ENCODE measurements around the gene MAGEA4.
A peak's percentile ranks its signal among the peaks of the same experiment; 100 is the strongest.
"Not testable (repeated sequence)": the region's sequence is repeated elsewhere in the genome, so short reads cannot be mapped to it uniquely, and the experiment has no call there.

The MAGEA4 gene, protein sequence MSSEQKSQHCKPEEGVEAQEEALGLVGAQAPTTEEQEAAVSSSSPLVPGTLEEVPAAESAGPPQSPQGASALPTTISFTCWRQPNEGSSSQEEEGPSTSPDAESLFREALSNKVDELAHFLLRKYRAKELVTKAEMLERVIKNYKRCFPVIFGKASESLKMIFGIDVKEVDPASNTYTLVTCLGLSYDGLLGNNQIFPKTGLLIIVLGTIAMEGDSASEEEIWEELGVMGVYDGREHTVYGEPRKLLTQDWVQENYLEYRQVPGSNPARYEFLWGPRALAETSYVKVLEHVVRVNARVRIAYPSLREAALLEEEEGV

DNA sequence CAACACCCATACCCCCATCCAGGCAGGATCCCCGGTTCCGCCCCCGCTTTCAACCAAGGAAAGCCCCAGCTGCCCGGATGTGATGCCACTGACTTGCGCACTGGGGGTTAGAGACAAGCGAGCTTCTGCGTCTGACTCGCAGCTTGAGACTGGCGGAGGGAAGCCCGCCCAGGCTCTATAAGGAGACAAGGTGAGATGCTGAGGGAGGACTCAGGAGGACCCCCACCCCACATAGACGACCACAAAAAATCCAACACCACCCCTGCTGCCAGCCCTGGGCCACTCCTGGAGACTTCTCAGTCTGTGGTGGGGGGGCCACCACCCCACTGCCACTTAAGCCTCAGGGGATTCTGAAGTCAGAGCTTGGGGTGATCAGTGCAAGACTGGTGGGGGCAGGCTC, at the start of gene MAGEA4:
Gene MAGEA4, plus strand, starts transcription at position 110 of the 400 bp plus-strand sequence. CDS start 10,776 bp downstream, outside the sequence.
- DNase-seq, result peak; percentile 49 to 52

DNA sequence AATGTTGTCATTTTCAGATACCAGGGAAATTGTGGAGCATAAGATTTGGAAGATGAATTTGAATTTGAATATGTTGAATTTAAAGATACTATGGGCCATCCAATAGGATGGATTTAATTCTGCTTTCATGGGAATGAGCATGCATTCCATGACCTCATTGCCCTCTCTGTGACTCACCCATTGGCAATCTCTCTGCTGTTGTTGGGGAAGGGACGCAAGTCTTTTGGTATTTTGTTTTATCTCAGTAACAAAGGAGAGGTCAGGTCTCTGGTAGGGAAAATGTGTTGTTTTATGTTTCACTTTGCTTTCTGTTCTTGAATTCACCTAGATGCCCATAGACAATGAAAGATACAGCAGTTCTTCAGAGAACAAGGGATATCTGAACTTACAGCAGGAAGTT, 42.1 kb upstream of the MAGEA4 start:
- DNase-seq, result no peak

DNA sequence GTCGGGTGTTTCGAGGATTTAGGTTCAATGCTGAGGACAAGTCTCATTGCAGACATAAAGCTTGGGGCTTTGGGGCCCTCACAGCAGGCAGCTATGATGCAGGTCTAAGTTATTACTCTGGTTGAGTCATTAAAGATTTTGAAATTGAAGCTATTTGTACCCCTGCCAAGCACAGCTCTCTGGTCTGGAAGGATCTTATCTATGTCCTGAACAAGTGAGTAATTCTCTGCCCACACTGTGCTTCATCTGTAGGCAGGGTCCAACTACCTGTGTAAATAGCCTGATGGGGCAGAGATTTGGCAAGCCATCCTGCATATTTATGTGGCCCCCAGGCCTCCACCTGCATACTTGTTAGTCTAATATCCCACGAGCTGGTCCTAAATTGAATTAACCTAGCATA, 41.4 kb upstream of the MAGEA4 start:
- DNase-seq, result no peak

DNA sequence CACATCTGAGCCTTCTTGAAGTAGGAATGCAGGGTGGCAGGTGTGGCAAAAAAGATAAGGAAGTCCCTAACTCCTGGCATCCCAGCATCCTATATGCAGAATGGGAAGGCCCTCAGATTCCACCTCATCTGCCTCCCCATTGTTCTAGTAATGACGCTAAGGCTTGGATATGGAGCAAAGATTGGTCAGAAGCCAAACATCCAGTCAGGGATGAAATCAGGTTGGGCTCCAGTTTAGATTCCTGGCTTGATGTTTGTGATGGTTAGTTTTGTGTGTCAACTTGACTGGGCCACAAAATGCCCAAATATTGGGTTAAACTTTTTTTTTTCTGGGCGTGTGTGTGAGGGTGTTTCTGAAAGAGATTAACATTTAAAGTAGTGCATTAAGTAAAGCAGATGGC, 39.6 kb upstream of the MAGEA4 start:
- no peak for DNase-seq

DNA sequence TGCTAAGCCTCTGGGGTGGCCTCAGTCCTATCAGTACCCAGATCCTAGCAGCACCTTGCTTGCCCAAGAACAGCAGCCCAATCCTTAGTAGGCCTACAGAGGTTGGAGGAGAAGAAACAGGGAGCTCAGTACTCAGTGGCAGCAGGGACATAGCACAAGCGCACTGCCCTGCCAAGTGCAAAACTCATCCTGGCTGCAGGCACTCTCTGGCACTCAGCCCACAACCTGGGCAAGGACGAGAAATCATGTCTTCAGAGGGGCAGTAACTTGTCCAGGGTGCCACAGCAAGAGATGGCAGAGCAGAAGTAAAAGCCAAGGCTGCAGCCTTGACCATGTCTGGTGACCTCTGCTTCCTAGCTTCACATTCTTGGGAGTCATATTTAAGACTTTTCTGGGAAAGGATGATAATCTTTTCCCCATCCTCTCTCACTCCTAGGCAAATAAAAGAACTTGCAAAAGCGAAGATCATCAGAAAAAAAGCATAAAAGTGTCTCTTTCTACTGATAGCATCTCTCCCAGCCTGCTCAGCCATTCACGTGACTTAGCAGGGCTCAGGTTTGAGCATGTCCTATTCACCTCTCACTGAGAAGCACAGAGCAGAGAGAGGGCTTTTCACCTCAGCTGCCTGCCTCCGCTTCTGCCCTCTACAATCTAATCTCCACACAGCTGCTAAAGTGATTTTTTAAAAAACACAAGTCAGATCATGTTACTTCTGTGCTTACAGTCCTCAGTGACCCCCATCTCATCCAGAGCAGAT, 37.2 kb upstream of the MAGEA4 start:
- no peak for DNase-seq

DNA sequence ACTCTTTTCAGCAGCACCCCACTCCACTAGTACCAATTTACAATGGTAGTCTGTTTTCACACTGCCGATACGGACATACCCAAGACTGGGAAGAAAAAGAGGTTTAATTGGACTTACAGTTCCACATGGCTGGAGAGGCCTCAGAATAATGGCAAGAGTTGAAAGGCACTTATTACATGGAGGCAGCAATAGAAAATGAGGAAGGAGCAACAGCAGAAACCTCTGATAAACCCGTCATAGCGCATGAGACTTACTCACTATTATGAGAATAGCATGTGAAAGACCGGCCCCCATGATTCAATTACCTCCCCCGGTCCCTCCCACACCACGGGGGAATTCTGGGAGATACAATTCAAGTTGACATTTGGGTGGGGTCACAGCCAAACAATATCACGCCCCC, 34.1 kb upstream of the MAGEA4 start:
- DNase-seq, result no peak

DNA sequence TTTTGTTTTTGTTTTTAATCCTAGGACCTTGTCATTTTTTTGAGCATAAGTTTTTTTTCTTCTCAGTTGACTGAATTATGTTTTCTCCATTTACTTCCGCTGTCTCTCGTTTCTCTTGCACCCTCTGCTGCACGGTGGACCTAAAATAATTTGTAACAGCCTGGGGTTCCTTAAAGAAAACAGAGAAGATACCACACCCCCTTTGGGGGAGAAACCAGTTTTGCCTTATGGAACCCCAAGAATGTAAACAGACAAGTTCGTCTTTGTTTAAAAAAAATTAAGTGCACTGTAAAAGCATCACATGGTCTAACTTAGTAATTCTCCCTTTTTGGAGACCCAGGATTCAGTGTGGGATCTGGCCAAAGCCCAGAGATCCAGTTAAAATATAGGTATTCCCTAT, 32.8 kb upstream of the MAGEA4 start:
- no peak for DNase-seq

DNA sequence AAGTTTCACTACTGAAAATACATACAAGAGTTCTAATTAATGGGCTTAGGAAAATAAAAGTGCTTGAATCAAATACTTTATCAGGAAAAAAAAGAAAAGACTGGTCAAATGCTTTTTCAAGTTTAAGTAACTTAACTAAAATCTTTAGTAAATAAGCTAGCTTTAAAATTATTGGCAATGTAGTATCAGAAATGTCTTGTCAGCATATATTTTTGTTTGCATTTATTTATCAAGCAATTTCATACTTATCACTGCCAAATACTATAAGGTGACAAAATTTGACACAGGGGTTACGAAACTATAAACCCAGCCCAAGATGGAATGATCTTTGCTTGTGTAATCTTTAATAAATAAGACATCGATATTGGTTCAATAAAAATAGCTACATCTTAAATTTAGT, 31.8 kb upstream of the MAGEA4 start:
- no peak for DNase-seq

DNA sequence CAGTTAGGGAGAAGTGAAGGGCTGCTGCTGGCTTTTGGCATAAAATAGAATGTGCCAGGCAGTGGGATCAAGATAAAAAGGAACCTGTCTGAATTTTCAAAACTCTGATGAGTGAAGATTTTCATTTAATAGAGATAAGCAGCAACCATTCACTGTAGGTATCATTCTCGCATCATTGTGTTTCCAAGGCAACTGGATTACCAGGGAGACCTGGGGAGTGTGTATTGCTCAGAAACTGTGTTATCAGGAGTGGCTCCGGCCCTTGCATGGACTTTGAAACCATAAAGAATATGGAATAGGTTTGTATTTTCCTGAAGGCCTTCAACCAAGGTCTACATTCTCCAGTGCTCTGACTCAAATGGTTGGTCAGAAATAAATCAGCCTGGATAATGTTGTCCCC, 23.3 kb upstream of the MAGEA4 start:
- no peak for DNase-seq

DNA sequence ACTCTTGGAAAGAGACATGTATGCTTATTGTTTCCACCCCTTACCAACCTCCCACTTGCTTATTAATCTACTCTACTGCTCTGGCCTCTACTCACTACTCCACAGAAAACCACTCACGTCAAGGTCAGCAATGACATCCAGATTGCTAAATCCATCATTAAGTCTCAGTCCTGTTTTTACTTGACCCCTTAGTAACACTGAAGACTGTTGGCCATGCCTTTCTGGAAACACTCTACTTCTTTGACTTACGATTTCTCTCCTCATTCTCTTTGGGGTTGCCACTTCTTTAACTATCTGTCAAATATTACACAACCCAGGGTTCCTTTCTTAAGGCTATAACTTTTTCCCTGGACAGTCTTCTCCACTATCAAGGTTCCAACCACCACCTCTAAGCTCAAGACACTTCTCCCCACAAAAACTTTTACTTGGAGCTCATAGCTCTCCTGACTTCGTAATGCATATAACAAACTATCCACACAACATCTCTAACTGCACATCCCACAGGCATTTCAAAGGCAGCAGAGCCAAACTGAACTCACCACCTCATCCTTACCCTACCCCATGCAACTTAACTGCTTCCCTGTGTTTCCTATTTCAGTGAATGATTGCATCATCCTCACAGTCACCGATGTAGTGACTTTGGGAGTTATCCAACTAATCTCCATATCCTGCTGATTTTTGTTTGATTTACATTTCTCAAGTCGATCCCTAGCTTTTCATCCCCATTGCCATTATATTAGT, 15.8 kb upstream of the MAGEA4 start:
- no peak for DNase-seq

DNA sequence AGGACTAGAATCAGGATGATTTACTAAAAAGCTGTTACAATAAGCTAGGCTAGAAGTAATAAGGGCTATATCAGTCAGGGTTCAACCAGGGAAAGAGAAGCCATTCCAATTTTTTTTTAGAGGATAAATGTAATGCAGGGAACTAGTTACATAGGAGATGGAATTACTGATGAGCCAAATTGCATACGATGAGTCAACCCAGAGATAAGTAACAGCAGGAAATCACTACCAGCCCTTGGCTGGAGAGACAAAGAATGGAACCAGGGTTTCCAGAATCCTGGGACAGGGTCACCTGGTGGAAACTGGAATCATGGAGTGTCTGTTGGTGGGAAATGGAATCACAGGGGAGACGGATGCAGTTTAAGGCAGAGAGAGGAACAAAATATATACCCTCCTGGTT, 13.1 kb upstream of the MAGEA4 start:
- DNase-seq, result no peak

DNA sequence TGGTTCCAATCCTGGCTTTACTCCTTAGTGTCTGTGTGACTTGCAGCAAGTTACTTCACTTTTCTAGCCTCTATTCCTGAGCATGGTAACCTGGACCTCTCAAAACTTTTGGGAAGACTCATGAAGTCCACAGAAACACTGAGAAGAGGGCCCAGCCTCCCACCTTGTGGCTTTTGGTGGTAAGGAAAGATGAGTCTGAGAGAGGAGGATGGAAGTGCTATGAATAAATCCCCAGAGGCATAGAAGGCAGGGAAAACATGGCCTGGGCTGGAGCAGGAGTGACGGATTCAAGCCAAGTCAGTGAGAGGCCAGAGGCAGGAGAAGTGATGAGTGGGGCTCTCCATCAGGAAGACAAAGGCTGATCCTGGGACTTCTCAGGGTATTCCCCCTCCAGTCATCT, 10.9 kb upstream of the MAGEA4 start:
- no peak for DNase-seq

DNA sequence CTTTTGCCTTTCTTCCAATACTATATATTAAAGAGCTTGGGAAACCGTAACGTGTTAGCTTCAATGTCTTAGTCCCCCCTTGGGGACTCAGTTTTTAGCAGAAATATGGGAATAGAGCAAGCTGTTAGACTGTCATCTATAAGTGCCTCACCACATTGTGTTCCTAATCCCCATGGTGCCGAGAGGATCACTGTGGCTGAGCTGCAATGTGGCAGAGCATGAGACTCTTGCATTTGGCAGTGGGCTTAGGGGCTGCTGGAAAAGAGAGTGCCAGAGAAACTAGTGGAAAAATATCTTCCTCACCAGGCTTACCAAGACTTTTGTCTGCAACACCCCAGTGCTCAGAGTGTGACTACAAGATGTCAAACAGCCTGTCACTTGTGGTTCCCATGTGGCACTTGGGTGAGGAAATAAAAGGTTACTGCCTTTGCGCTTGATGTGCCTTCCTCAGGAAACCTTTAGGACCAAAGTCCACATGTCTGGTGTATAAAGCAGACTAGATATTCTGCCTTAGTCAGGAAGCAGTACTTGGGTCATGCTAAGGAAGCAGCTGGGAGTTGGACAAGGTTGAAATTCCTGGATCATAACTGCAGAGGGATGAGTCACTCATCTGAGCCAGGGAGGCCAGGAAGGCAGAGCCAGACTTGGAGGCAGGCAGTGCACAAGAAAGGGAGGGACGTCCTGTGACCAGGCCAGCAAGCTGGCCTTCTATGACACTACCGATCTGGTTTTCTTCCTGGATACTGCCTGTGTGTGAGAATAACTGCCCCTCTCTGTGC, 9.7 kb upstream of the MAGEA4 start:
- no peak for DNase-seq

DNA sequence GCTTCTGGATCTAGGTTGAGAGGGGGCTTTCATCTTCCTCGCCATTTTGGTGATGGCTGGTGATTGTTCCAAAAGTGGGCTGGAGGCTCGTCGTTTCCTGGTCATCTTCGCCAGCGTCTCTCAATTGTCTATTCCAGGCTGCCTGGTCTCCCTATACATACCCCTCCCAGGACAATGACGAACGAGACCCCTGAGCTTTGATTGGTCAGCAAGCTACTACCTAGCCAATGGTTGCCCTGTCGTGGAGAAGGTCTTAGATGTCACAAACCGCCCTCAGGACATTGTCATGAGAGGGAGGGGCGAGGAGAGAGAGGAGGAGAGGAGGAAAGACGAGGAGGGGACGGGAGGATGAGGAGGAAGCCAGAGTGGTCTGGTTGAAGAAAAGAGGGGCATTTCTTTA, 7.7 kb upstream of the MAGEA4 start:
- no peak for DNase-seq

DNA sequence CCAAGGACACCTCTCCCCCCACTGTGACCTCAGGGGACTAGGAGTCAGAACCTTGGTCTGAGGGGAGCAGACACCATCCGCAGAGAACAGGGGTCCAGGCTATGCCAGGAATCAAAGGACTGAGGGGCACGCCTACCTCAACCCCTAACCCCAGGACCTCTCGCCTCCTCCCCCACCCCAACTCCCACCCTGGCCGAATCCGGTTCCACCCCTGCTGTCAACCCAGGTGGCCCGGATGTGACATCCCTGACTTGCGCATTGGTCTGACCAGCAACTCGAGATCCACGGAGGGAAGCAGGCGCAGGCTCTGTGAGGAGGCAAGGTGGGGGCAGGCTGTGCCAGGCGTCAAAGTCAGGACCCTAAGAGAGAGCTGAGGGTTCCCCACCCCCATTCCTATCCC, 468 bp upstream of the MAGEA4 start:
- peak; percentile 22 to 44 for DNase-seq

DNA sequence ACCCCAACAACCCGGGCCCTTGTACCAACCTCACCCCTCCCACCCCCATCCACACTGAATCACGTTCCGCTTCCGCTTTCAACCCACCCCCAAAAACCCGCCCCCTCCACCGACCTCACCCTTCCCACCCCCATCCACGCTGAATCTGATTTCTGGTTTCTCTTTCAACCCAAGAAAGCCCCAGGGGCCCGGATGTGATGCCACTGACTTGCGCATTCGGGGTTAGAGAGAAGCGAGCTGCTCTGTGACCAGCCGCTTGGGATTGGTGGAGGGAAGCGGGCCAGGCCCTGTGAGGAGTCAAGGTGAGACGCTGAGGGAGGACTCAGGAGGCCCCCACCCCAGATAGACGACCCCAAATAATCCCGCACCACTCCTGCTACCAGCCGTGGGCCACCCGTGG, 6.0 kb downstream of the MAGEA4 start:
- DNase-seq, result not testable (repeated sequence)

DNA sequence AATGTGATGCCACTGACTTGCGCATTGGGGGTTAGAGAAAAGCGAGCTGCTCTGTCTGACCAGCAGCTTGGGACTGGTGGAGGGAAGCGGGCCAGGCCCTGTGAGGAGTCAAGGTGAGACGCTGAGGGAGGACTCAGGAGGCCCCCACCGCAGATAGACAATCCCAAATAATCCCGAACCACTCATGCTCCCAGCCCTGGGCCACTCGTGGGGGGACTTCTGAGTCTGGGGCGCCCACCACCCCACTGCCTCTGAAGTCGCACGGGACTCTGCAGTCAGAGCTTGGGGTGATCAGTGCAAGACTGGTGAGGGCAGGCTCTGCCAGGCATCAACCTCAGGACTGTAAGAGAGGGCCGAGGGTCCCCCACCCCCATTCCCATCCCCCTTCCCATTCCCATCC, 6.9 kb downstream of the MAGEA4 start:
- DNase-seq, result no peak

DNA sequence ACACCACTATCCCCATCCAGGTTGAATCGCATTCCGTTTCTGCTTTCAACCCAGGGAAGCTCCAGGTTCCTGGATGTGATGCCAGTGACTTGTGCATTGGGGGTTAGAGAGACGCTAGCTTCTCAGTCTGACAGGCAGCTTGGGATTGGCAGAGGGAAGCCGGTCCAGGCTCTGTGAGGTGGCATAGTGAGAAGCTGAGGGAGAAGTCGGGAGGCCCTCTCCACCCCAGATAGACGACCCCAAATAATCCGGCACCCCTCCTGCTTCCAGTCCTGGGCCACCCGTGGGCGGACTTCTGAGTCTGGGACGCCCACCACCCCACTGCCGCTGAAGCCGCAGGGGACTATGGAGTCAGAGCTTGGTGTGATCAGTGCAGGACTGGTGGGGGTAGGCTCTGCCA, 7.4 kb downstream of the MAGEA4 start:
- DNase-seq, result no peak

DNA sequence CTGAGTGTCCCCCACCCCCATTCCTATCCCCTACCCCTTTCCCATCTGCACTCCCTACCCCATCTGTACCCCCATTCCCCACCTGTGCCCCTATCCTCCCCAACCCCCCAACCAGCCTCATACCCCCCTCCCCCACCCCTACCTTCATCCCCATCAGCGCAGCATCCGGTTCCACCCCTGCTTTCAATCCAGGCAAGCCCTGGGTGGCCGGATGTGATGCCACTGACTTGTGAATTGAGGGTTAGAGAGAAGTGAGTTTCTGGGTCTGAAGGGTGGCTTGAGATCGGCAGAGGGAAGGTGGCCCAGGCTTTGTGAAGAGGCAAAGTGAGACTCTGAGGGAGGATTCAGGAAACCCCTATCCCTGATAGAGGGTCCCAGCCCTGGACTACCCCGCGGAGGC, 7.8 kb downstream of the MAGEA4 start:
- no peak for DNase-seq

DNA sequence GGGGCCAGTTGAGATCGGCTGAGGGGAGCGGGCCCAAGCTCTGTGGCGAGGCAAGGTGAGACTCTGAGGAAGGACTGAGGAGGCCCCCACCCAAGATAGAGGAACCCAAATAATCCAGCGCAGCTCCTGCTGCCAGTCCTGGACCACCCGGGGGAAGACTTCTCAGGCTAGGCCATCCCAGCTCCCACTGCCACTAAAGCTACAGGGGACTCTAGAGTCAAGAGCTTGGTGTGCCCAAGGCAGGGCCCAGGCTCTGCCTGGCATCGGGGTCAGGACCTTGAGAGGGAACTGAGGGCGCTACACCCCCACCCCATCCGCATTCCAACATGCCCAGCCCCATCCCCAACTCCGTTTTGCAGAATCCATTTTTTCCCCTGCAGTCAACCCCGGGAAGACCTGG, 8.6 kb downstream of the MAGEA4 start:
- DNase-seq, result no peak

DNA sequence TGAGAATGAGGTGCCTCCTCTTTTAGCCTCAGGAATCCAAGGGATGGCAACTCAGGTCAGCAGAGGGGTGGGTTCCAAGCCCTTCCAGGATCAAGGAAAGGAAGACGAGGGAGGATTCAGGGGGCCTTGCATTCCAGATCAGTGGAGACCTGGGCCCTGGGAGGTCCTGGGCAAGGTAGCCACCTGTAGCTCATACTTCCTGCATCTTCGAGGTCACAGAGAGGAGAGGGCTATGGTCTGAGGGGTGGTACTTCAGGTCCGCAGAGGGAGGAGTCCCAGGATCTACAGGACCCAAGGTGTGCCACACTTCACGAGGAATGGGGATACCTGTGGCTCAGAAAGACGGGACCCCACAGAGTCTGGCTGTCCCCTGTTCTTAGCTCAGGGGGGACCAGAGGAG, 9.2 kb downstream of the MAGEA4 start:
- DNase-seq, result no peak

DNA sequence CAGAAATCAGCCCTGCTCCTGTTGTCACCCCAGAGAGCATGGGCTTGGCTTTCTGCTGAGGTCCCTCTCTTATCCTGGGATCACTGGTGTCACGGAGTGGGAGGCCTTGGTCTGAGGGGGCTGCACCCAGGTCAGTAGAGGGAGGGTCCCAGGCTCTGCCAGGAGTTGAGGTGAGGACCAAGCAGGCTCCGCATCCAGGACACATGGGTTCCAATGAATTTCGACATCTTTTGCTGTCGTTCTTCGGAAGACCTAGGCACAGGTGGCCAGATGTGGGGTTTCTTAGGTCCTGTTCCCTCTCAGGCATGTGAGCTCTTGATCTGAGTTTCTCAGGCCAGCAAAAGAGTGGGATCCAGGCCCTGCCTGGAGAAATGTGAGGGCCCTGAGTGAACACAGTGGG, 10.0 kb downstream of the MAGEA4 start:
- DNase-seq, result no peak

DNA sequence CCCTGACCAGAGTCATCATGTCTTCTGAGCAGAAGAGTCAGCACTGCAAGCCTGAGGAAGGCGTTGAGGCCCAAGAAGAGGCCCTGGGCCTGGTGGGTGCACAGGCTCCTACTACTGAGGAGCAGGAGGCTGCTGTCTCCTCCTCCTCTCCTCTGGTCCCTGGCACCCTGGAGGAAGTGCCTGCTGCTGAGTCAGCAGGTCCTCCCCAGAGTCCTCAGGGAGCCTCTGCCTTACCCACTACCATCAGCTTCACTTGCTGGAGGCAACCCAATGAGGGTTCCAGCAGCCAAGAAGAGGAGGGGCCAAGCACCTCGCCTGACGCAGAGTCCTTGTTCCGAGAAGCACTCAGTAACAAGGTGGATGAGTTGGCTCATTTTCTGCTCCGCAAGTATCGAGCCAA, 11.0 kb downstream of the MAGEA4 start:
- no peak for DNase-seq
